K562 (cell line): ENCODE measurements around the gene CEACAM7. TPM values are rescaled to one million over a fixed set of nuclear protein-coding genes. Genes with fewer than 3 reads are reported as not detected.

Experiments
- ATAC-seq: fragments of 200-7000 bp; cut with Tn5 transposase; 3 replicates; pipeline ENCODE4 v1.9.1; 2020; ENCODE audit warnings: moderate library complexity
- BruUV-seq: library from RNA; stranded (reverse); fragments of 400-500 nt; replicated peaks from 2 replicates; lab custom pipeline; 2021; lab: Mats Ljungman, UMichigan
- CTCF ChIA-PET: fragments of 300-600 bp; formaldehyde crosslinking; extraction: SDS; loops from one replicate; lab custom pipeline; 2021; ENCODE audit warnings: low intra/inter-chr PET ratio; lab: Yijun Ruan, JAX
- POLR2A ChIA-PET: fragments of 300-600, 350-650 bp; sonication (Branson Sonifier 250); formaldehyde crosslinking; extraction: SDS; loops from one replicate; lab custom pipeline; 2021; ENCODE audit warnings: antibody characterized with exemption, inconsistent platforms; lab: Yijun Ruan, JAX
- DNase-seq, 4 experiments: peaks; one replicate each; pipeline versions ENCODE4 v3.0.0 to v3.0.0-alpha.2; 2011 to 2018; ENCODE audit warnings: low spot score in 3 of 4, mixed read lengths in 3 of 4; ENCODE audit errors: extremely low read depth in 1 of 4
- FAIRE-seq: peaks from 2 replicates; lab custom pipeline; 2011; peaks lifted over from hg19 to GRCh38; lab: Jason Lieb, UNC
- H2AFZ ChIP-seq: 2 replicates; pipeline ENCODE4 v1.6.0; 2011; ENCODE audit warnings: low read depth, low read length, control low read depth, inconsistent platforms
- H3K27ac ChIP-seq: fragments of 200-600 bp; 3 replicates; pipeline ENCODE4 v1.8.0; 2011; ENCODE audit warnings: low read depth, mild to moderate bottlenecking, control low read depth, inconsistent platforms, low read length, moderate library complexity, mixed read lengths; ENCODE audit errors: extremely low read depth
- H3K27me3 ChIP-seq, 2 experiments: fragments of 300-600 bp in 1 of 2; 2 replicates in 1 of 2; 3 replicates in 1 of 2; pipeline versions ENCODE4 v1.6.0 to v1.8.0; 2011; ENCODE audit warnings: inconsistent platforms in 2 of 2, low read length in 2 of 2, mild to moderate bottlenecking in 1 of 2, mixed read lengths in 1 of 2, moderate library complexity in 1 of 2; ENCODE audit not compliant: control insufficient read depth in 2 of 2, insufficient read depth in 2 of 2
- H3K36me3 ChIP-seq: fragments of 300-600 bp; 3 replicates; pipeline ENCODE4 v1.8.0; 2011; ENCODE audit warnings: mild to moderate bottlenecking, low read length, inconsistent platforms; ENCODE audit not compliant: control insufficient read depth, insufficient read depth
- H3K4me1 ChIP-seq, 2 experiments: fragments of 200-600 bp in 1 of 2; replicated peaks in 1 of 2; 2 replicates in 1 of 2; 3 replicates in 1 of 2; pipeline versions ENCODE4 v1.5.1 to v1.8.0; 2011; ENCODE audit warnings: inconsistent platforms in 2 of 2, low read length in 2 of 2, mild to moderate bottlenecking in 1 of 2, mixed read lengths in 1 of 2, moderate library complexity in 1 of 2; ENCODE audit not compliant: control insufficient read depth in 2 of 2, insufficient read depth in 2 of 2
- H3K4me2 ChIP-seq: 2 replicates; pipeline ENCODE4 v1.6.1; 2011; ENCODE audit warnings: low read length, control low read depth, inconsistent platforms, mixed read lengths; ENCODE audit not compliant: insufficient read depth
- H3K4me3 ChIP-seq: fragments of 200-600 bp; sonication (generic), shearing (Covaris generic); 2 replicates; pipeline ENCODE4 v1.5.1; 2016; ENCODE audit warnings: control low read depth, inconsistent platforms
- H3K79me2 ChIP-seq: fragments of 200-600 bp; 3 replicates; pipeline ENCODE4 v1.8.0; 2011; ENCODE audit warnings: low read length, inconsistent platforms; ENCODE audit not compliant: control insufficient read depth, insufficient read depth
- H3K9ac ChIP-seq, 2 experiments: 2 replicates each; pipeline versions ENCODE4 v1.6.0 to v1.6.1; 2011; ENCODE audit warnings: low read depth in 2 of 2, low read length in 2 of 2, control low read depth in 1 of 2, inconsistent platforms in 1 of 2, mild to moderate bottlenecking in 1 of 2, mixed read lengths in 1 of 2; ENCODE audit not compliant: insufficient read depth in 1 of 2
- H3K9me1 ChIP-seq: one replicate; pipeline ENCODE4 v1.6.0; 2011; ENCODE audit warnings: inconsistent platforms, mild to moderate bottlenecking, low read length, moderate library complexity; ENCODE audit not compliant: control insufficient read depth, insufficient read depth
- H3K9me3 ChIP-seq: replicated peaks from 2 replicates; pipeline ENCODE4 v1.5.1; 2011; ENCODE audit warnings: low read depth, low read length, inconsistent platforms; ENCODE audit not compliant: control insufficient read depth, insufficient read depth
- H4K20me1 ChIP-seq: replicated peaks from 2 replicates; pipeline ENCODE4 v1.6.1; 2011; ENCODE audit warnings: low read length, inconsistent platforms, mixed read lengths; ENCODE audit not compliant: control insufficient read depth, insufficient read depth
- ELF2 ChIP-seq: fragments of 250-450 bp; sonication (Bioruptor Pico); IDR thresholded peaks from 2 replicates; pipeline ENCODE4 v1.5.0; 2021; ENCODE audit warnings: mild to moderate bottlenecking
- HCFC1 ChIP-seq: IDR thresholded peaks from 2 replicates; pipeline ENCODE4 v1.6.1; 2012; ENCODE audit warnings: low read depth, low read length, improper control_type of control experiment
- SMAD3 ChIP-seq: fragments of 450-650 bp; formaldehyde crosslinking; conservative IDR thresholded peaks from 2 replicates; pipeline ENCODE4 v1.4.0; 2020; ENCODE audit warnings: mild to moderate bottlenecking
- SMARCC2 ChIP-seq: fragments of 450-650 bp; IDR thresholded peaks from 2 replicates; pipeline ENCODE4 v1.6.1; 2017; ENCODE audit warnings: antibody characterized with exemption, moderate library complexity, mild to moderate bottlenecking, low read depth
- ZBTB34 ChIP-seq: fragments of 250-450 bp; sonication (Bioruptor Pico); IDR thresholded peaks from 2 replicates; pipeline ENCODE4 v1.8.0; 2021; ENCODE audit warnings: mild to moderate bottlenecking, moderate library complexity
- ZBTB9 ChIP-seq: fragments of 450-650 bp; formaldehyde crosslinking; IDR thresholded peaks from 2 replicates; pipeline ENCODE4 v1.4.0; 2020; ENCODE audit warnings: mild to moderate bottlenecking, moderate library complexity
- WGBS: fragments of 100-300 bp; shearing (Covaris generic); methylation state at CpG from one replicate; pipeline ENCODE4 v1.1.6; 2016; ENCODE audit warnings: low coverage, mixed read lengths; ENCODE audit not compliant: insufficient coverage; ENCODE audit errors: missing lambda C conversion rate; 5-methylcytosine and 5-hydroxymethylcytosine counted together
- in situ Hi-C: fragments of 300-500 bp; cut with MboI; formaldehyde crosslinking; loops from 4 replicates; pipeline ENCODE4 v1.15.0; 2018; ENCODE audit warnings: inconsistent platforms, mixed read lengths
- intact Hi-C: fragments of 100-400 bp; cut with micrococcal nuclease; formaldehyde crosslinking; loops from 2 replicates; pipeline ENCODE4 v1.14.2; 2022
- polyA plus RNA-seq, 8 experiments: library from polyadenylated mRNA; depleted of rRNA in 4 of 8; stranded (reverse) in 5 of 8; unstranded in 3 of 8; fragments of >200 nt; fragmentation: Nextera tagmentation in 2 of 8; fragmentation: Illumina TruSeq in 1 of 8; extraction: Ambion mirVana in 2 of 8; extraction: Trizol in 1 of 8; gene quantifications; 2 replicates each; pipeline versions ENCODE4 v1.2.1 to v1.2.3, GENCODE V29; 2011 to 2014; ENCODE audit warnings: inconsistent platforms in 1 of 8, missing spikeins in 1 of 8
- total RNA-seq, 7 experiments: library from RNA; depleted of rRNA in 6 of 7; stranded (reverse); fragments of >200 nt in 6 of 7; fragmentation: Illumina TruSeq in 2 of 7; extraction: Trizol in 2 of 7; gene quantifications; 2 replicates each; pipeline versions ENCODE4 v1.2.1 to v1.2.3, GENCODE V29; 2011 to 2021; ENCODE audit warnings: low replicate concordance in 1 of 7

CEACAM7 gene
- total and polyA plus RNA-seq, 9 of the 15 experiments (the other 6 are each of a cell fraction or from before 2014, with no cell fraction given): not detected

- no peak for TF ChIP-seq ZBTB34
Observed at GRCh38 chr19:41720103-41720502, 32.0 kb upstream of the CEACAM7 start (continued).

- no peak for DNase-seq
- in situ Hi-C loops (no loop called here), intact Hi-C loops (no loop called here)
- ChIA-PET POLR2A (interaction anchor here (0.7 kb wide), 1 partner anchor 101 kb away, joined by 4 read pairs; no protein-coding TSS in a partner anchor), CTCF (no interaction called here)
- Histone ChIP-seq H4K20me1 (no peaks in the 10 kb centered on the region), H3K9me1 (no peaks in the 10 kb centered on the region), H3K9ac (no peak overlapping the region), H3K9me3 (no peaks in the 10 kb centered on the region), H3K4me3 (no peak overlapping the region), H3K27ac (no peak overlapping the region), H3K4me2 (no peak overlapping the region), H3K36me3 (no peaks in the 10 kb centered on the region), H3K79me2 (no peaks in the 10 kb centered on the region), H2AFZ (no peak overlapping the region), H3K4me1 (no peaks in the 10 kb centered on the region), H3K27me3 (peaks cover 7 to 22% of the 10 kb centered on the region in 2 experiments; a peak in 3 of 5 replicates)
- BruUV-seq: no TSS peak
- WGBS: 0% methylated on average over 6 of the region's 6 CpGs
- no peak for ATAC-seq
- FAIRE-seq: no peak
- TF ChIP-seq ELF2 (CRISPR knock-in tag): no peak
- TF ChIP-seq ZBTB9 (CRISPR knock-in tag): no peak
- no peak for TF ChIP-seq HCFC1
- no peak for TF ChIP-seq SMARCC2
- no peak for TF ChIP-seq SMAD3
Observed at GRCh38 chr19:41718761-41719160, 30.7 kb upstream of the CEACAM7 start.
